Measurements from ENCODE around the gene TRIM44. TPM values are rescaled to one million over a fixed set of nuclear protein-coding genes. Genes with fewer than 3 reads are reported as not detected.
"Not testable (repeated sequence)": the region's sequence is repeated elsewhere in the genome, so short reads cannot be mapped to it uniquely, and the experiment has no call there.

Gene TRIM44
- total RNA-seq, 1 donor from 2014 or later, result 86.6 TPM

- H3K9me3 Mint-ChIP-seq, result peaks cover 5% of the 10 kb centered on the region
- H3K4me3 Mint-ChIP-seq, result no peak overlapping the region
- no peak for TF ChIP-seq CTCF (IDR thresholded peaks at IDR 0.05; ENCODE audit: unreplicated experiment)
Measured at GRCh38 chr11:35709376-35709775, 46.8 kb downstream of the TRIM44 start.

GRCh38 chr11:35711173-35711910 lies 48.8 kb downstream of the TRIM44 start:
- H3K9me3 Mint-ChIP-seq, result no peaks in the 10 kb centered on the region

More at GRCh38 chr11:35709376-35709775, 46.8 kb downstream of the TRIM44 start:
- no peaks in the 10 kb centered on the region for H3K4me1 Mint-ChIP-seq
- DNase-seq (ENCODE audit: low spot score in 2 of 2, unreplicated experiment in 2 of 2), result no peak
- H3K36me3 Mint-ChIP-seq, result no peaks in the 10 kb centered on the region
- H3K27me3 Mint-ChIP-seq (ENCODE audit: low read depth), result no peaks in the 10 kb centered on the region
- no peak overlapping the region for H3K27ac Mint-ChIP-seq

GRCh38 chr11:35711924-35712323 lies 49.3 kb downstream of the TRIM44 start:
- no peaks in the 10 kb centered on the region for H3K36me3 Mint-ChIP-seq
- no peaks in the 10 kb centered on the region for H3K9me3 Mint-ChIP-seq
- H3K27me3 Mint-ChIP-seq (ENCODE audit: low read depth), result no peaks in the 10 kb centered on the region
- no peak overlapping the region for H3K4me3 Mint-ChIP-seq
- no peak for DNase-seq (ENCODE audit: low spot score in 2 of 2, unreplicated experiment in 2 of 2)
- TF ChIP-seq CTCF (IDR thresholded peaks at IDR 0.05; ENCODE audit: unreplicated experiment), result no peak
- H3K27ac Mint-ChIP-seq, result no peak overlapping the region
- H3K4me1 Mint-ChIP-seq, result no peaks in the 10 kb centered on the region

More at GRCh38 chr11:35711173-35711910, 48.8 kb downstream of the TRIM44 start:
- Mint-ChIP-seq H3K27ac (no peak overlapping the region), H3K4me3 (no peak overlapping the region), H3K36me3 (no peaks in the 10 kb centered on the region), H3K27me3 (ENCODE audit: low read depth) (no peaks in the 10 kb centered on the region), H3K4me1 (no peaks in the 10 kb centered on the region)
- no peak for DNase-seq (ENCODE audit: low spot score in 2 of 2, unreplicated experiment in 2 of 2)
- no peak for TF ChIP-seq CTCF (IDR thresholded peaks at IDR 0.05; ENCODE audit: unreplicated experiment)

- no peak overlapping the region for H3K27ac Mint-ChIP-seq
- no peaks in the 10 kb centered on the region for H3K36me3 Mint-ChIP-seq
- H3K9me3 Mint-ChIP-seq, result no peaks in the 10 kb centered on the region
- no peak overlapping the region for H3K4me3 Mint-ChIP-seq
- no peaks in the 10 kb centered on the region for H3K27me3 Mint-ChIP-seq (ENCODE audit: low read depth)
- TF ChIP-seq CTCF (IDR thresholded peaks at IDR 0.05; ENCODE audit: unreplicated experiment), result no peak
- H3K4me1 Mint-ChIP-seq, result no peaks in the 10 kb centered on the region
- no peak for DNase-seq (ENCODE audit: low spot score in 2 of 2, unreplicated experiment in 2 of 2)
Measured at GRCh38 chr11:35712533-35712932, 50.0 kb downstream of the TRIM44 start.

GRCh38 chr11:35714882-35715627 lies 52.5 kb downstream of the TRIM44 start:
- Mint-ChIP-seq H3K4me3 (no peak overlapping the region), H3K9me3 (no peaks in the 10 kb centered on the region), H3K4me1 (no peaks in the 10 kb centered on the region), H3K27ac (no peak overlapping the region), H3K27me3 (ENCODE audit: low read depth) (no peaks in the 10 kb centered on the region), H3K36me3 (no peaks in the 10 kb centered on the region)
- DNase-seq (ENCODE audit: low spot score in 2 of 2, unreplicated experiment in 2 of 2), result no peak
- TF ChIP-seq CTCF (IDR thresholded peaks at IDR 0.05; ENCODE audit: unreplicated experiment), result no peak

- not testable (repeated sequence) for H3K27ac Mint-ChIP-seq; H3K4me3 Mint-ChIP-seq; H3K36me3 Mint-ChIP-seq; H3K9me3 Mint-ChIP-seq; H3K27me3 Mint-ChIP-seq (ENCODE audit: low read depth); DNase-seq (ENCODE audit: low spot score in 2 of 2, unreplicated experiment in 2 of 2); H3K4me1 Mint-ChIP-seq
Measured at GRCh38 chr11:35715677-35716076, 53.1 kb downstream of the TRIM44 start.
